Tracheal epithelial cell (primary cell): ENCODE data around the gene WDR47. TPM values are rescaled to one million over a fixed set of nuclear protein-coding genes. Genes with fewer than 3 reads are reported as not detected.

Experiments
- total RNA-seq: library from RNA; depleted of rRNA; stranded (reverse); fragments of >200 nt; gene quantifications from 2 replicates; pipeline ENCODE4 v1.2.1, GENCODE V29; 2014

WDR47 gene
- total RNA-seq: 16.4 and 24.1 TPM in 2 replicates

GRCh38 chr1:109041621-109042468 is at the start of gene WDR47:
Gene WDR47, minus strand, starts transcription at chr1:109042102. Its CDS starts 18,590 bp downstream, at chr1:109023512.

GRCh38 chr1:109090196-109091077 is 48.5 kb upstream of the WDR47 start, which contains the start of gene TMEM167B:
Gene TMEM167B, plus strand, starts transcription at chr1:109090764. Its CDS starts 109 bp downstream, at chr1:109090873.

GRCh38 chr1:109075531-109076490 is 33.9 kb upstream of the WDR47 start, which contains the start of gene TAF13:
Gene TAF13, minus strand, starts transcription at chr1:109076003. Its CDS starts 56 bp downstream, at chr1:109075947.

GRCh38 chr1:108963052-108963686 is 78.7 kb downstream of the WDR47 start, which contains the start of gene CLCC1:
Gene CLCC1, minus strand, starts transcription at chr1:108963484. Its CDS starts 13,047 bp downstream, at chr1:108950437.

Other genes starting within 250 kb of the WDR47 start
- not detected in 2 replicates for gene AKNAD1, start 185.0 kb downstream of the WDR47 start, total RNA-seq
- 44.3 and 123 TPM in 2 replicates for gene GPSM2, start 165.1 kb downstream of the WDR47 start, total RNA-seq
- gene CLCC1, start 78.6 kb downstream of the WDR47 start, total RNA-seq: 19.0 and 28.1 TPM in 2 replicates
- 67.4 and 106 TPM in 2 replicates for gene TAF13, start 33.9 kb upstream of the WDR47 start, total RNA-seq
- gene TMEM167B, start 48.7 kb upstream of the WDR47 start, total RNA-seq: 21.0 and 48.6 TPM in 2 replicates
- under 0.01 and 0.24 TPM in 2 replicates for gene ELAPOR1, start 72.0 kb upstream of the WDR47 start, total RNA-seq
- 439 and 442 TPM in 2 replicates for gene SARS1, start 171.8 kb upstream of the WDR47 start, total RNA-seq
- gene CELSR2, start 207.4 kb upstream of the WDR47 start, total RNA-seq: 28.4 and 29.6 TPM in 2 replicates
- 0.48 and 1.1 TPM in 2 replicates for gene PSRC1, start 241.0 kb upstream of the WDR47 start, total RNA-seq